ENCODE measurements around the gene NHSL1. TPM values are rescaled to one million over a fixed set of nuclear protein-coding genes. Genes with fewer than 3 reads are reported as not detected.

NHSL1 gene
- polyA plus RNA-seq, 3 donors from 2014 or later: 0.09 TPM; not detected in 2

- Mint-ChIP-seq H3K4me1 (no peaks in the 10 kb centered on the region), H3K4me3 (no peak overlapping the region), H3K27ac (no peak overlapping the region), H3K9me3 (no peaks in the 10 kb centered on the region), H3K36me3 (no peaks in the 10 kb centered on the region), H3K27me3 (ENCODE audit: low read depth in 3 of 3) (peaks cover 2 to 11% (median 2%) of the 10 kb centered on the region in 3 donors)
- no peak for DNase-seq
These were observed 122.3 kb downstream of the NHSL1 start for GRCh38 chr6:138377042-138377441.

DNA sequence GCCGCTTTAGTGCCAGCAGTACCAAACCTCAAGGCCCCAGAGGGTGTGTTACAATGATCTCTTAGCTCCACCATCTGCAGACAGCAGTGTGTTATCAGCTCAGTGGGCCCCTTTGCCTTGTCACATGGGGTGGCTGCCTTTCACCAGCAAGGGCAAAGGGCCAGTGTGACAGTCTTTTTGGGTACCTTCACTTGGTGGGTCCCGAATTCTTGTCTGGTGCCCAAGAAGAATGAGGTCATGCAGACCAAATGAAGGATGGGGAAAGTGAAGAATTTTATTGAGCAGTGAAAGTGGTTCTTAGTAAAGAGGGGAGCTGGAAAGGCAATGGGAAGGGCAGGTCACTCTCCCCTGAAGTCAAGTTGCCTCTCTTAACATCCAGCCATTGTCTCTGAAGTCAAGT lies 124.5 kb downstream of the NHSL1 start:
- DNase-seq: no peak
- H3K36me3 Mint-ChIP-seq: no peaks in the 10 kb centered on the region
- no peak overlapping the region for H3K27ac Mint-ChIP-seq
- peaks cover 3 to 9% (median 4%) of the 10 kb centered on the region in 3 donors for H3K27me3 Mint-ChIP-seq (ENCODE audit: low read depth in 3 of 3)
- no peak overlapping the region for H3K4me3 Mint-ChIP-seq
- no peaks in the 10 kb centered on the region for H3K4me1 Mint-ChIP-seq
- H3K9me3 Mint-ChIP-seq: no peaks in the 10 kb centered on the region

- Mint-ChIP-seq H3K4me3 (no peak overlapping the region), H3K9me3 (no peaks in the 10 kb centered on the region), H3K4me1 (no peaks in the 10 kb centered on the region), H3K27ac (no peak overlapping the region), H3K27me3 (ENCODE audit: low read depth in 3 of 3) (peaks cover 3 to 9% (median 4%) of the 10 kb centered on the region in 3 donors), H3K36me3 (no peaks in the 10 kb centered on the region)
- no peak for DNase-seq
These were observed 125.1 kb downstream of the NHSL1 start for GRCh38 chr6:138374230-138374629.

GRCh38 chr6:138372711-138373463 lies 126.4 kb downstream of the NHSL1 start:
- no peak overlapping the region for H3K27ac Mint-ChIP-seq
- no peak for DNase-seq
- no peak overlapping the region for H3K4me3 Mint-ChIP-seq
- no peaks in the 10 kb centered on the region for H3K9me3 Mint-ChIP-seq
- H3K36me3 Mint-ChIP-seq: no peaks in the 10 kb centered on the region
- H3K4me1 Mint-ChIP-seq: no peaks in the 10 kb centered on the region
- H3K27me3 Mint-ChIP-seq (ENCODE audit: low read depth in 3 of 3): peaks cover 5 to 6% (median 5%) of the 10 kb centered on the region in 3 donors

Other genes starting within 250 kb of the NHSL1 start
- not detected for gene SMIM28, start 121.6 kb downstream of the NHSL1 start, polyA plus RNA-seq
- 10 to 100 TPM; 22.0 to 34.5 (median 26.7) TPM for gene HEBP2, start 95.3 kb downstream of the NHSL1 start, polyA plus RNA-seq

All from immature natural killer cell (primary cell).